ENCODE data around the gene HSD17B2.

The HSD17B2 gene

GRCh38 chr16:82042144-82042543 is 7.1 kb downstream of the HSD17B2 start:
- Histone ChIP-seq H3K36me3 (ENCODE audit: insufficient read depth, low read length) (no peaks in the 10 kb centered on the region), H3K4me1 (ENCODE audit: insufficient read depth, low read length) (no peaks in the 10 kb centered on the region), H3K27me3 (ENCODE audit: control insufficient read depth in 1 of 2, insufficient read depth in 2 of 2, low read length in 2 of 2) (no peaks in the 10 kb centered on the region), H3K4me3 (ENCODE audit: low read depth in 1 of 2, low read length in 2 of 2) (no peak overlapping the region), H3K27ac (ENCODE audit: low read depth, low read length) (no peak overlapping the region), H3K9ac (ENCODE audit: low read length) (no peak overlapping the region), H3K9me3 (ENCODE audit: low read length) (no peaks in the 10 kb centered on the region)

GRCh38 chr16:82042846-82043245 is 7.8 kb downstream of the HSD17B2 start:
- H3K4me1 ChIP-seq (ENCODE audit: insufficient read depth, low read length), result no peaks in the 10 kb centered on the region

GRCh38 chr16:82043680-82044584 is 8.9 kb downstream of the HSD17B2 start:
- no peaks in the 10 kb centered on the region for H3K9me3 ChIP-seq (ENCODE audit: low read length)
- no peak overlapping the region for H3K9ac ChIP-seq (ENCODE audit: low read length)
- H3K36me3 ChIP-seq (ENCODE audit: insufficient read depth, low read length), result no peaks in the 10 kb centered on the region
- H3K4me3 ChIP-seq (ENCODE audit: low read depth in 1 of 2, low read length in 2 of 2), result no peak overlapping the region
- H3K27me3 ChIP-seq (ENCODE audit: control insufficient read depth in 1 of 2, insufficient read depth in 2 of 2, low read length in 2 of 2), result no peaks in the 10 kb centered on the region
- H3K27ac ChIP-seq (ENCODE audit: low read depth, low read length), result no peak overlapping the region
- H3K4me1 ChIP-seq (ENCODE audit: insufficient read depth, low read length), result no peaks in the 10 kb centered on the region

More at GRCh38 chr16:82042846-82043245, 7.8 kb downstream of the HSD17B2 start:
- Histone ChIP-seq H3K9me3 (ENCODE audit: low read length) (no peaks in the 10 kb centered on the region), H3K9ac (ENCODE audit: low read length) (no peak overlapping the region), H3K4me3 (ENCODE audit: low read depth in 1 of 2, low read length in 2 of 2) (no peak overlapping the region), H3K36me3 (ENCODE audit: insufficient read depth, low read length) (no peaks in the 10 kb centered on the region), H3K27ac (ENCODE audit: low read depth, low read length) (no peak overlapping the region), H3K27me3 (ENCODE audit: control insufficient read depth in 1 of 2, insufficient read depth in 2 of 2, low read length in 2 of 2) (no peaks in the 10 kb centered on the region)

GRCh38 chr16:82044585-82044911 is 9.5 kb downstream of the HSD17B2 start:
- H3K27ac ChIP-seq (ENCODE audit: low read depth, low read length), result no peak overlapping the region

GRCh38 chr16:82045465-82045864 is 10.4 kb downstream of the HSD17B2 start:
- Histone ChIP-seq H3K27ac (ENCODE audit: low read depth, low read length) (no peak overlapping the region), H3K9ac (ENCODE audit: low read length) (no peak overlapping the region), H3K27me3 (ENCODE audit: control insufficient read depth in 1 of 2, insufficient read depth in 2 of 2, low read length in 2 of 2) (no peaks in the 10 kb centered on the region), H3K36me3 (ENCODE audit: insufficient read depth, low read length) (no peaks in the 10 kb centered on the region), H3K4me1 (ENCODE audit: insufficient read depth, low read length) (no peaks in the 10 kb centered on the region), H3K4me3 (ENCODE audit: low read depth in 1 of 2, low read length in 2 of 2) (no peak overlapping the region), H3K9me3 (ENCODE audit: low read length) (no peaks in the 10 kb centered on the region)

More at GRCh38 chr16:82044585-82044911, 9.5 kb downstream of the HSD17B2 start:
- Histone ChIP-seq H3K4me3 (ENCODE audit: low read depth in 1 of 2, low read length in 2 of 2) (no peak overlapping the region), H3K9ac (ENCODE audit: low read length) (no peak overlapping the region), H3K36me3 (ENCODE audit: insufficient read depth, low read length) (no peaks in the 10 kb centered on the region), H3K4me1 (ENCODE audit: insufficient read depth, low read length) (no peaks in the 10 kb centered on the region), H3K27me3 (ENCODE audit: control insufficient read depth in 1 of 2, insufficient read depth in 2 of 2, low read length in 2 of 2) (no peaks in the 10 kb centered on the region), H3K9me3 (ENCODE audit: low read length) (no peaks in the 10 kb centered on the region)

GRCh38 chr16:82046541-82046940 is 11.5 kb downstream of the HSD17B2 start:
- no peak overlapping the region for H3K4me3 ChIP-seq (ENCODE audit: low read depth in 1 of 2, low read length in 2 of 2)
- no peak overlapping the region for H3K9ac ChIP-seq (ENCODE audit: low read length)
- H3K9me3 ChIP-seq (ENCODE audit: low read length), result no peaks in the 10 kb centered on the region
- no peaks in the 10 kb centered on the region for H3K36me3 ChIP-seq (ENCODE audit: insufficient read depth, low read length)
- no peaks in the 10 kb centered on the region for H3K4me1 ChIP-seq (ENCODE audit: insufficient read depth, low read length)
- H3K27me3 ChIP-seq (ENCODE audit: control insufficient read depth in 1 of 2, insufficient read depth in 2 of 2, low read length in 2 of 2), result no peaks in the 10 kb centered on the region
- no peak overlapping the region for H3K27ac ChIP-seq (ENCODE audit: low read depth, low read length)

- Histone ChIP-seq H3K27me3 (ENCODE audit: control insufficient read depth in 1 of 2, insufficient read depth in 2 of 2, low read length in 2 of 2) (no peaks in the 10 kb centered on the region), H3K9me3 (ENCODE audit: low read length) (no peaks in the 10 kb centered on the region), H3K4me1 (ENCODE audit: insufficient read depth, low read length) (no peaks in the 10 kb centered on the region), H3K9ac (ENCODE audit: low read length) (no peak overlapping the region), H3K27ac (ENCODE audit: low read depth, low read length) (no peak overlapping the region), H3K4me3 (ENCODE audit: low read depth in 1 of 2, low read length in 2 of 2) (no peak overlapping the region), H3K36me3 (ENCODE audit: insufficient read depth, low read length) (no peaks in the 10 kb centered on the region)
Measured at GRCh38 chr16:82046941-82047340, 11.9 kb downstream of the HSD17B2 start.

- Histone ChIP-seq H3K4me3 (ENCODE audit: low read depth in 1 of 2, low read length in 2 of 2) (no peak overlapping the region), H3K9ac (ENCODE audit: low read length) (no peak overlapping the region), H3K4me1 (ENCODE audit: insufficient read depth, low read length) (no peaks in the 10 kb centered on the region), H3K27me3 (ENCODE audit: control insufficient read depth in 1 of 2, insufficient read depth in 2 of 2, low read length in 2 of 2) (no peaks in the 10 kb centered on the region), H3K27ac (ENCODE audit: low read depth, low read length) (no peak overlapping the region), H3K9me3 (ENCODE audit: low read length) (no peaks in the 10 kb centered on the region), H3K36me3 (ENCODE audit: insufficient read depth, low read length) (no peaks in the 10 kb centered on the region)
Measured at GRCh38 chr16:82047374-82047773, 12.3 kb downstream of the HSD17B2 start.

- Histone ChIP-seq H3K4me3 (ENCODE audit: low read depth in 1 of 2, low read length in 2 of 2) (no peak overlapping the region), H3K9me3 (ENCODE audit: low read length) (no peaks in the 10 kb centered on the region), H3K27me3 (ENCODE audit: control insufficient read depth in 1 of 2, insufficient read depth in 2 of 2, low read length in 2 of 2) (no peaks in the 10 kb centered on the region), H3K36me3 (ENCODE audit: insufficient read depth, low read length) (no peaks in the 10 kb centered on the region), H3K4me1 (ENCODE audit: insufficient read depth, low read length) (no peaks in the 10 kb centered on the region), H3K27ac (ENCODE audit: low read depth, low read length) (no peak overlapping the region), H3K9ac (ENCODE audit: low read length) (no peak overlapping the region)
Measured at GRCh38 chr16:82047787-82048186, 12.7 kb downstream of the HSD17B2 start.

- Histone ChIP-seq H3K27me3 (ENCODE audit: control insufficient read depth in 1 of 2, insufficient read depth in 2 of 2, low read length in 2 of 2) (no peaks in the 10 kb centered on the region), H3K4me3 (ENCODE audit: low read depth in 1 of 2, low read length in 2 of 2) (no peak overlapping the region), H3K36me3 (ENCODE audit: insufficient read depth, low read length) (no peaks in the 10 kb centered on the region), H3K27ac (ENCODE audit: low read depth, low read length) (no peak overlapping the region), H3K9ac (ENCODE audit: low read length) (no peak overlapping the region), H3K4me1 (ENCODE audit: insufficient read depth, low read length) (no peaks in the 10 kb centered on the region), H3K9me3 (ENCODE audit: low read length) (no peaks in the 10 kb centered on the region)
Measured at GRCh38 chr16:82049484-82049883, 14.4 kb downstream of the HSD17B2 start.

- no peaks in the 10 kb centered on the region for H3K9me3 ChIP-seq (ENCODE audit: low read length)
- H3K4me1 ChIP-seq (ENCODE audit: insufficient read depth, low read length), result no peaks in the 10 kb centered on the region
- H3K4me3 ChIP-seq (ENCODE audit: low read depth in 1 of 2, low read length in 2 of 2), result no peak overlapping the region
- H3K27ac ChIP-seq (ENCODE audit: low read depth, low read length), result no peak overlapping the region
- H3K9ac ChIP-seq (ENCODE audit: low read length), result no peak overlapping the region
- no peaks in the 10 kb centered on the region for H3K27me3 ChIP-seq (ENCODE audit: control insufficient read depth in 1 of 2, insufficient read depth in 2 of 2, low read length in 2 of 2)
- no peaks in the 10 kb centered on the region for H3K36me3 ChIP-seq (ENCODE audit: insufficient read depth, low read length)
Measured at GRCh38 chr16:82050506-82050905, 15.5 kb downstream of the HSD17B2 start.

GRCh38 chr16:82050909-82051357 is 15.9 kb downstream of the HSD17B2 start:
- no peak overlapping the region for H3K27ac ChIP-seq (ENCODE audit: low read depth, low read length)

More at GRCh38 chr16:82050909-82051357, 15.9 kb downstream of the HSD17B2 start:
- no peaks in the 10 kb centered on the region for H3K4me1 ChIP-seq (ENCODE audit: insufficient read depth, low read length)
- H3K9ac ChIP-seq (ENCODE audit: low read length), result no peak overlapping the region
- no peak overlapping the region for H3K4me3 ChIP-seq (ENCODE audit: low read depth in 1 of 2, low read length in 2 of 2)
- no peaks in the 10 kb centered on the region for H3K36me3 ChIP-seq (ENCODE audit: insufficient read depth, low read length)
- H3K27me3 ChIP-seq (ENCODE audit: control insufficient read depth in 1 of 2, insufficient read depth in 2 of 2, low read length in 2 of 2), result no peaks in the 10 kb centered on the region
- no peaks in the 10 kb centered on the region for H3K9me3 ChIP-seq (ENCODE audit: low read length)

Measured in muscle layer of colon (tissue), 2 donors.